Activated CD4-positive, alpha-beta T cell treated with anti-CD3 and anti-CD28 coated beads for 36 hours (primary cell): ENCODE data around the gene TGOLN2. TPM values are rescaled to one million over a fixed set of nuclear protein-coding genes. Genes with fewer than 3 reads are reported as not detected.
"Not testable (repeated sequence)": the region's sequence is repeated elsewhere in the genome, so short reads cannot be mapped to it uniquely, and the experiment has no call there.

Source experiments
- ATAC-seq: fragments of 200-7000 bp; cut with Tn5 transposase; one replicate; pipeline ENCODE4 v1.10.0; 2021; ENCODE audit warnings: mild to moderate bottlenecking, moderate library complexity
- CTCF ChIA-PET: fragments of 350-600 bp; sonication (Branson Sonifier 250); formaldehyde crosslinking; loops from one replicate; lab custom pipeline; 2021; ENCODE audit warnings: antibody characterized with exemption; lab: Charles Lee
- POLR2A ChIA-PET: fragments of 350-600 bp; sonication (Branson Sonifier 250); formaldehyde crosslinking; loops from one replicate; lab custom pipeline; 2021; ENCODE audit warnings: antibody characterized with exemption, inconsistent platforms; lab: Charles Lee
- DNase-seq: peaks from one replicate; pipeline ENCODE4 v3.0.0-alpha.2; 2020
- H3K27ac Mint-ChIP-seq: one replicate; pipeline ENCODE4 v1.8.0; 2021; ENCODE audit warnings: mixed read lengths
- H3K27me3 Mint-ChIP-seq: one replicate; pipeline ENCODE4 v1.8.0; 2021; ENCODE audit warnings: mixed read lengths
- H3K36me3 Mint-ChIP-seq: one replicate; pipeline ENCODE4 v1.8.0; 2021; ENCODE audit warnings: low read depth, mixed read lengths
- H3K4me1 Mint-ChIP-seq: one replicate; pipeline ENCODE4 v1.8.0; 2021; ENCODE audit warnings: mixed read lengths
- H3K4me3 Mint-ChIP-seq: one replicate; pipeline ENCODE4 v1.8.0; 2021; ENCODE audit warnings: mild to moderate bottlenecking, moderate library complexity, mixed read lengths
- H3K9me3 Mint-ChIP-seq: one replicate; pipeline ENCODE4 v1.8.0; 2021; ENCODE audit warnings: low read depth, mixed read lengths
- intact Hi-C, 2 experiments: fragments of 100-400 bp; cut with DNase I in 1 of 2; cut with micrococcal nuclease in 1 of 2; formaldehyde crosslinking; loops; one replicate each; pipeline versions ENCODE4 v1.14.2 to v1.15.1; 2022 to 2024; cut with DNase I, micrococcal nuclease
- total RNA-seq, 2 experiments: library from RNA; stranded (reverse); gene quantifications; one replicate each; pipeline ENCODE4 v1.2.3, GENCODE V29; 2021

Gene TGOLN2
- total RNA-seq, 2 experiments from 2014 or later, result 84.0 to 90.4 TPM

DNA sequence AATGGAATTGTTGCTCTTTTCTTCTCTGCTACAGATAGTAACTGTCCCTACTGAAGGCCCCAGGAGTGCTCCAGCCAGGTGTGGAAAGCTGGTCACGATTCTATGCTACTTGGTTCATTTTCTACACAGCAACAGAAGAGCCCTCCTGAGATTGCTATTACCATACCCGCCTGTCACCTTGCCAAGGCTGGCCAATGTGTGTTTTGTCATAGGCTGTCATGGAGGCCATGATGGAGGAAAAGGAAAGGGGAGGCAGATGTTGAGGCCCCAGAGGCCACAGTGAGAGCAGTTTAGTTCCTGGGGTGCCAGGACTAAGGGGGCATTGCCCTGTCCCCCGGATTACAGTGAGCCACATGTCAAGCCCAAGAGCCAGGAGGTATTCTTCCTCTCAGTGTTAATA lies 27.7 kb upstream of the TGOLN2 start:
- H3K36me3 Mint-ChIP-seq, result peaks cover 36% of the 10 kb centered on the region
- H3K27ac Mint-ChIP-seq, result peak overlapping the region; percentile 99
- CTCF ChIA-PET, result interaction anchor here (0.6 to 1.3 kb wide), 5 partner anchors 36 to 1086 kb away, joined by 3 to 6 read pairs (median 3); no protein-coding TSS in a partner anchor
- H3K27me3 Mint-ChIP-seq, result no peaks in the 10 kb centered on the region
- DNase-seq, result peak; percentile 24
- no peaks in the 10 kb centered on the region for H3K9me3 Mint-ChIP-seq
- peak overlapping the region; percentile 89 for H3K4me3 Mint-ChIP-seq
- intact Hi-C loops, result loop anchor here in 1 of 2 experiments (2.0 to 10.0 kb wide), 2 partner anchors 749 to 839 kb away; partner anchors contain the start of genes IMMT, MRPL35 and POLR1A
- H3K4me1 Mint-ChIP-seq, result peaks cover 34% of the 10 kb centered on the region
- no peak for ATAC-seq
- POLR2A ChIA-PET, result interaction anchor here (0.6 to 2.3 kb wide), 7 partner anchors 10 to 389 kb away, joined by 4 to 20 read pairs (median 7); partner anchors contain the start of genes MAT2A and TGOLN2

DNA sequence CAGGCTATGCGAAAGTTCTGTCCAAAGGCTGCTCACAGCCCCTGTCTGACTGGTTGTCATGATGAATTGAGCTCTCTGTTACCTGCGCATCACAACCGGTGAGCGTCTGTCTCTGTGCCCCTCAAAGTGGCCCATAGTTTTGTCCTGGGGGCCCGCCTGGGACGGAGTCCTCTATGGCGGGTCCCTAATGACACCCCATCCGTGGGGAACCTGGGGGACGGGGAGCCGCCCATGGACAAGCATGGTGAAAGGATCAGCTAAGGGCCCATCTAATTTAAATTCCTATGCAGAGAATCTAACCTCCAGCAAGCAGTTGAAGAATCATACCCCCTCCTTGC lies 27.3 kb upstream of the TGOLN2 start:
- ChIA-PET CTCF (interaction anchor here (0.6 to 1.3 kb wide), 7 partner anchors 15 to 1087 kb away, joined by 3 to 6 read pairs (median 3); no protein-coding TSS in a partner anchor), POLR2A (interaction anchor here (0.6 to 2.3 kb wide), 12 partner anchors 10 to 751 kb away, joined by 3 to 20 read pairs (median 4); partner anchors contain the start of genes GGCX, MAT2A, POLR1A and PTCD3)
- no peaks in the 10 kb centered on the region for H3K9me3 Mint-ChIP-seq
- peak overlapping the region; percentile 99 for H3K27ac Mint-ChIP-seq
- no peak for DNase-seq
- H3K4me1 Mint-ChIP-seq, result peaks cover 34% of the 10 kb centered on the region
- H3K36me3 Mint-ChIP-seq, result peaks cover 41% of the 10 kb centered on the region
- ATAC-seq, result no peak
- intact Hi-C loops, result loop anchor here in 1 of 2 experiments (2.0 to 10.0 kb wide), 2 partner anchors 750 to 840 kb away; partner anchors contain the start of genes IMMT, MRPL35 and POLR1A
- peak overlapping the region; percentile 89 for H3K4me3 Mint-ChIP-seq
- no peaks in the 10 kb centered on the region for H3K27me3 Mint-ChIP-seq

DNA sequence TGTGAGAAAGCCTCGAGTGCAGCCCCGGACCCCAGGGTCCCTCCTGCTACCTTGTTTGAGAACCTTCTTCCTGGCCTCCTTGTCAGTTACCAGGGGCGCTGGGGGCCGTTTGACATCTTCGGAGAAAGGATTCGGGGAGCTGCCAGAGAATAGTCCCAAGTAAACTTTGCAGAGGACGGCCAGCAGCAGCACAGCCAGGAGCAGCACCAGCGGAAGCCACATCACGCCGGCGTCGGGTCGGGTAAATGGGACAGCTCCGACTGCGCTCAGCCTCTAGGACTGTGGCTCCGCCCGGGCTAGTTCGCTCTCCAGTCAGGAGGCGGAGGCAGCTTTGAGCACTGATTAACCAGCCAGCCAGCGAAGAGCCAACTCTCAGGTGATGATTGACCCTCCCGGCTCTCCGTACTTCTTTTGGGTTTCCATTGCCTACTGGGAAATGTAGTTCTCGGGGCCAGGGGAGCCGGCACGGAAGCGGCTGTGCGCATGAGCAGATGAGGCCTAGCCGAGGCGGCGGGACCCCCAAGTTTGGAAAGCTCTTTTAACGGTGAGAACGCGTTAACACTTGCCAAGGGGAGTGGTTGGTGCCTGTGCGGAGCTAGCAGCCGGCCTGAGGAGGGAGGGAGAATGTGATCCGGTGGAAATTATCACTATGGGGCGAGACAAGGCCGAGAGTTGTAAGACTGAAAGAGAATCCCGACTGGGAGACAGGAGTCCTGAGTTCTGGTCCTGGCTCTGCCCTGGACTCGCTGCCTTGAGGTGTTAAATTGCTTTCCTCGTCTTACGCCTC lies 26.7 kb upstream of the TGOLN2 start, which contains the start of the genes ELMOD3 and RETSAT:
TSS of gene ELMOD3 (plus strand) at position 484 of the 787 bp plus-strand sequence. CDS start 2,430 bp downstream, outside the sequence.
TSS of gene RETSAT (minus strand) at position 243 of the 787 bp plus-strand sequence. CDS start at position 222, 21 bp downstream.
- Mint-ChIP-seq H3K27ac (peak within 1 kb of the TSS; percentile 99), H3K36me3 (peaks cover 43% of the 10 kb centered on the region), H3K4me3 (peak within 1 kb of the TSS; percentile 89), H3K9me3 (no peaks in the 10 kb centered on the region), H3K4me1 (peaks cover 34% of the 10 kb centered on the region), H3K27me3 (no peaks in the 10 kb centered on the region)
- POLR2A ChIA-PET, result interaction anchor here (0.5 to 2.3 kb wide), 19 partner anchors 11 to 751 kb away, joined by 3 to 20 read pairs (median 4); partner anchors contain the start of genes GGCX, MAT2A, POLR1A and PTCD3
- peak; percentile 100 for ATAC-seq
- CTCF ChIA-PET, result interaction anchor here (0.6 to 1.4 kb wide), 12 partner anchors 16 to 196 kb away, joined by 3 to 6 read pairs (median 3); partner anchors contain the start of gene MAT2A
- DNase-seq, result peak; percentile 98
- intact Hi-C loops, result loop anchor here (1.0 to 10.0 kb wide), 10 partner anchors 26 to 840 kb away; partner anchors contain the start of genes GGCX (in 2 of the 2), MAT2A (in 2 of the 2), SH2D6 (in 2 of the 2) and USP39 (in 2 of the 2)

DNA sequence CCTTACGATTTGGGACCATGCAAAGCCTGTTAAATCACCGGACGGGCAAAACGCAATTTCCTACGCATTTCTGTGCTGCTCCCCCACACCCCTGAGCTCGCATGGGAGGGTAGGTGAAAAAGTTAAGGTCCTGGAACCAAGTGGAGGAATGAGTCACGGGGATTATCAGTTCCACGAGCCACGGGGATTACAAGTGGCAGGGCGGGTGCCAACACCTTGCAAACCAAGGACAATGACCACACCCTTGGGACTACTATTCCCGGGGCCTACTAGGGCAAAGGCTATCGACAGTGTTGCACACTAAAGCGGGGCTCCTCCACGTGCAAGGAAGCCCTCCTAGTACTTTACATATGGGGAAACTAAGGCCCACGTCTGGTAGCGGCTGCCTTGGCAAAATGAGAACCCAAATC lies 26.1 kb upstream of the TGOLN2 start:
- DNase-seq (peak; percentile 37), ATAC-seq (peak; percentile 2)
- Mint-ChIP-seq H3K27me3 (no peaks in the 10 kb centered on the region), H3K36me3 (peaks cover 46% of the 10 kb centered on the region), H3K4me3 (peak overlapping the region; percentile 89), H3K4me1 (peaks cover 32% of the 10 kb centered on the region), H3K27ac (peak overlapping the region; percentile 99), H3K9me3 (no peaks in the 10 kb centered on the region)
- POLR2A ChIA-PET, result interaction anchor here (0.5 to 2.3 kb wide), 16 partner anchors 12 to 448 kb away, joined by 3 to 20 read pairs (median 4); partner anchors contain the start of genes GGCX, MAT2A and TGOLN2
- CTCF ChIA-PET, result interaction anchor here (0.6 to 1.4 kb wide), 6 partner anchors 17 to 67 kb away, joined by 3 to 5 read pairs (median 3); no protein-coding TSS in a partner anchor
- intact Hi-C loops, result loop anchor here (1.0 to 10.0 kb wide), 10 partner anchors 26 to 841 kb away; partner anchors contain the start of genes GGCX (in 2 of the 2), MAT2A (in 2 of the 2), SH2D6 (in 2 of the 2) and USP39 (in 2 of the 2)

DNA sequence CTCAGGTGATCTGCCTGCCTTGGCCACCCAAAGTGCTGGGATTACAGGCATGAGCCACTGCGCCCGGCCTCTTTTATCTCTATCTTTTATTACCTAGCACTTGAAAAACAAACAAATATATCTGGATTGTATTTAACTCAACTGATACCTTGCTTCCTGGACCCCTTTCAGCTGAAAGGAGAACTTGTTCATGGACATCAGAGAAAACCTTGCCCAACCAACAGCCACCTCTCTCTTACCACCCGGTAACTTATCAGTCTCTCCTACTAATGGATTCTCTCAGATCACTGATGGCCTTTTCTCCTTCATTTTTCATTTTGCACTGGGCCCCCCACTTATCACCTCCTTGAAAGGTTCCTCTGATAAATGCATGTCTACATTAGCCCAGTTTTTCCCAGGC lies 19.8 kb upstream of the TGOLN2 start:
- Mint-ChIP-seq H3K27me3 (no peaks in the 10 kb centered on the region), H3K4me3 (no peak overlapping the region), H3K9me3 (no peaks in the 10 kb centered on the region), H3K36me3 (peaks cover 40% of the 10 kb centered on the region), H3K27ac (no peak overlapping the region), H3K4me1 (peaks cover 3% of the 10 kb centered on the region)
- intact Hi-C loops, result no loop called here
- ChIA-PET CTCF (interaction anchor here (1.1 kb wide), 1 partner anchor 9 kb away, joined by 3 read pairs; no protein-coding TSS in a partner anchor), POLR2A (no interaction called here)
- DNase-seq (no peak), ATAC-seq (no peak)

DNA sequence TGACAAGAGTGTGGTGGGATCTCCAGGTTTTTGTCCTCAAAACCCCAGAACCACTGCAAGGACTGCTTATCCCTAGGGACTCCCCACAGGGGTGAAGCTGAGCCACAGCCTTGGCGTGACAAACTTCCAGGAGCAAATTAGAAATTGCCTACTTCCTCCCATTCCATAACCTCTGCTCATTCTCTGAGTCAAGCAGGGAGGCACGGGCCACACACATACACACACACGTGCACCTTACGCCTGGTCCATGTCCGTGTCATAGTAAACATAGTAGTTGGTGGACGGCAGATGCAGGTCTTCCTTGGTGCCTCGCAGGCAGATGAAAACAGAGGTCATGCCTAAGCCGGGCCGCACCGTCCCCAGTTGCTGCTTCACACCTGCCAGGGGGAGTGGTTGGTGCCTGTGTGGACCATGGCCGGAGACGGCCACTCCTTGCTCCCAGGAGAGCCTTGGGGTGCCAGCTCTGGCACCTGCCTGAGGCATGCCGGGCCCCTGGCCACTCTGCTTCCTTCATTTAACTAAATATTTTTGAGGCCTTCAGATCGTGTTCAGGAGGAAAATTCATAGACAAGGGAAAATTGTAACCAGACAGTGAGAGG lies 16.7 kb upstream of the TGOLN2 start:
- Mint-ChIP-seq H3K4me1 (no peaks in the 10 kb centered on the region), H3K4me3 (no peak overlapping the region), H3K27ac (no peak overlapping the region), H3K9me3 (no peaks in the 10 kb centered on the region), H3K27me3 (no peaks in the 10 kb centered on the region), H3K36me3 (peaks cover 24% of the 10 kb centered on the region)
- POLR2A ChIA-PET, result no interaction called here
- no peak for ATAC-seq
- intact Hi-C loops, result no loop called here
- CTCF ChIA-PET, result no interaction called here
- no peak for DNase-seq

DNA sequence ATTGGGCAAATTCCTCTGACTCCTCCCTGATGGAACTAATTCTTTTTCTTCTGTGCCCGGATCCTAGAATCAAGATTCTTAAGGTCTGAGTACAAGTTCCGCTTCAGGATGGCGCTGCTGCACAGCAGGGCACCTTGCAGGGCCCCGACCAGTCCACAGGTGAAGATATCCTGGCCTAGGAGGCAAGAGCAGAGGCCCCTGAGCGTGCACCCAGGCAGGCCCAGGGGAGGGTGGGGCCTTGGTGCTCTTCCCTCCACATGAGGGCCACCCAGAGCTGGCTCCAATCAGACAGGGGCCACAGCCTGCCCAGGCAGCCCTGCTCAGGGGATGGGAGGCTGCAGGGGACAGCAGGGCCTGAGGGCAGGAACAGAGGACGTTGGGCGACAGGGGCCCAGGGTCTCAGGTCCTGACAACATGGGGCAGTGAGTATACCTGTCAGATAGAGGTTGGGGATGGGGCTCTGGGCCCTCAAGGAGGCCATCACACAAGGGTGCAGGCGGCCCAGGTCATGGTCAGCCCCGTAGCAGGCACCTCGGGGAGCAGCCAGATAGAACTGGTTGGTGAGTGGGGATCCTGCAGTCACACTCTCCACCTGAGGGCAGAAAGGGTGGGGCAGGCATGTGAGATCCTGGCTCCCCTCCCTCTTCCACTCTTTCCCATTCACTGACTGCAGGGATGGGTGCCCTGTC lies 15.6 kb upstream of the TGOLN2 start:
- intact Hi-C loops, result loop anchor here (1.0 kb wide), 1 partner anchor 28 kb away; no protein-coding TSS in a partner anchor
- POLR2A ChIA-PET, DNase-seq, H3K4me1 Mint-ChIP-seq, H3K9me3 Mint-ChIP-seq, H3K4me3 Mint-ChIP-seq, H3K27me3 Mint-ChIP-seq, H3K27ac Mint-ChIP-seq, ATAC-seq: not testable (repeated sequence)
- CTCF ChIA-PET, result interaction anchor here (0.7 kb wide), 1 partner anchor 234 kb away, joined by 3 read pairs; no protein-coding TSS in a partner anchor
- peaks cover 19% of the 10 kb centered on the region for H3K36me3 Mint-ChIP-seq

DNA sequence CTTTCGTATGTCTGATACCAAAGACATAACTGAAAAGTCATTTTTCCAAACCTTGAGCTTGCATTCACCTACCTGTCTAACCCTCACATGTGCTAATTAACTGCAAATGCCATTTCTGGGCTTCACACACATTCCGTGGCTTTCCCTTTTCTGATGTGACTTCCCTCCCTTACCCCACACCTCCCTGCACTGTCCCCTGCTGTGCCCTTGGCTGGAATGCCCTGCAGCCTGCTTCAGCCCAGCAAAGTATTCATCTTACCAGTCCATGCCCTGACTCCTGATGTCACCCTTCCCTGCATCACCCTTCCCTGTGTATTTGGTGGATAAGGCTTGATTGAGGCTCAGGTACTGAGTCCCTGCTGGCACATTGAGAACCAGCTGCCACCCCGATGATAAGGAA lies 14.4 kb upstream of the TGOLN2 start:
- Mint-ChIP-seq H3K36me3 (peaks cover 16% of the 10 kb centered on the region), H3K27ac (no peak overlapping the region), H3K4me3 (no peak overlapping the region), H3K4me1 (no peaks in the 10 kb centered on the region), H3K27me3 (no peaks in the 10 kb centered on the region), H3K9me3 (no peaks in the 10 kb centered on the region)
- intact Hi-C loops, result no loop called here
- no peak for DNase-seq
- ChIA-PET CTCF (no interaction called here), POLR2A (no interaction called here)
- no peak for ATAC-seq

DNA sequence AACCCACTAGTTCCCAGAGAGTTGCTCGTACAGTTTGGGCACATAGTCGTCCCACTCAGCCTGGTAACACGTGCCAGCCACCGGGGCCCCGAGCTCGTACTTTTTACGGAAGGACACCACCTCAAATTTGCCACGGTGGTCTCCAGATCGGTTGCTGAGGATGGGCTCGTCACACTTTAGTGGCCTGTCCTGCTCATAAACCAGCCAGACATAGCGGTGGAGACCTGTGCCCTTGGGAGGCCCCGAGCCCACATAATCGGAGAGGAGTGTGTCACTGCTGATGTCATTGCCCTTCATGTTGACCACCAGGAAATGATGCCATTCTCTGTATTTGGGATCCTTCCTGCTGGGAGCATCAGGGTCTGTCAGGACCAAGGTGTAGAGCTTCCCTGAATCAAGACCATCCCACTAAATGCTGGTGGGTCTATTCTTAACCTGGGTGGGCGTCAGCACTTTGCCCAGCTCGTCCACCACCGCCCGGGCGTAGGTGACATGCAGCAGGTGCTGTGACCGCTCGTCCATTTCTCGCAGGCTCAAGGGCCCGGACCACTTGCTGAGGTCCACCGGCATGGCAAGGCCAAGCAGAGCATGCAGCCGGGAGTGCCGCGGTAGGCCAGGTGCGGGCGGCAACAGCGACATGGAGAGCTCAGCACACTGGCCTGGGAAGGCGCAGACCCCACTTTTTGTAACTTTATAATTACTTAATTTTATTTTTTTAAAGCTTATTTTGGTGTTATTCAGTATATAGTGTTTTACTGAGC lies 13.7 kb upstream of the TGOLN2 start:
- Mint-ChIP-seq H3K27ac (no peak overlapping the region), H3K9me3 (no peaks in the 10 kb centered on the region), H3K36me3 (peaks cover 13% of the 10 kb centered on the region), H3K27me3 (no peaks in the 10 kb centered on the region), H3K4me3 (no peak overlapping the region), H3K4me1 (no peaks in the 10 kb centered on the region)
- ATAC-seq (no peak), DNase-seq (no peak)
- POLR2A ChIA-PET, result no interaction called here
- intact Hi-C loops, result no loop called here
- CTCF ChIA-PET, result no interaction called here
